ENCODE measurements around the gene SERPINE3.

GRCh38 chr13:51297556-51297955, 41.9 kb upstream of the SERPINE3 start:
- TF ChIP-seq POLR2AphosphoS5 (IDR thresholded peaks at IDR 0.05; ENCODE audit: low read depth, low read length) = no peak
- no peak for TF ChIP-seq POLR2A (IDR thresholded peaks at IDR 0.05; ENCODE audit: low read depth, low read length)

Measured in GM12891 (cell line).